Measurements from ENCODE around the gene LRRFIP1. TPM values are rescaled to one million over a fixed set of nuclear protein-coding genes. Genes with fewer than 3 reads are reported as not detected.

The LRRFIP1 gene
- total and polyA plus RNA-seq, 2 of the 13 experiments (the other 11 are each of a cell fraction or from before 2014, with no cell fraction given): 15.9 to 40.5 TPM

DNA sequence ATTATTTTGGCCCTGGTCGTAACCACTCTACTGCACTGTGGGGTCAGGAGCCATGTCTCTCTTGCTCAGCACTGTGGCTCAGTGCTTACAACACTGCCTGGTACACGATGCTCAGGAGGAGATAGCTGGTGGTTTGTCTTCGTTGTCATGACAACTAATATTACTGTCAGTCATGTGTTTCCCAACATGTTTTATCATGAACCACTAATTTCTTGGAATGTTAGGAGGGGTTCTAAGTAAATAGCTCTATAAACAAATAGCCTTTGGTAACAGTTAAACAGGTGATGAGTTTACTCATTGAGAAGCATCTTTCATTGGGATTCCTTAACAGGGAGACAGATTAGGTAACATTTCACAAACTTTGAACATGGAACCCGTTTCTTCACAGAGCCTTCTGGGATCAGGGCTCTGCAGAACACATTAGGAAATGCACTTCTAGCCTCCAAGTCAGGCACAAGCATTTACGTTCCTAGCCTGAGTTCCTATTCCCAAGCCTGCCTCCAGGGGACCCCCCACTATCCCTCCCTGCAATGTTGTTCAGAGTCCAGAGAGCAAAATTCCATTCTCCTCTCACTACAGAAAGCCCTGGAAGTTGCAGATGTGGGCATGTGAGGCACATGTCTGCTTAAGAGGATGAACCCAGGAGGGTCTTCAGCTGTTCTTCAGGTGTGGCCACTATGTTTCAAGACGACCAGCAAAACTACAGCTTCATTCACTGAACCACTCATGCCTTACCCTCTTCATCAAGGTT is 164.8 kb downstream of the LRRFIP1 start (continued):
- TF ChIP-seq, protein P1, sequence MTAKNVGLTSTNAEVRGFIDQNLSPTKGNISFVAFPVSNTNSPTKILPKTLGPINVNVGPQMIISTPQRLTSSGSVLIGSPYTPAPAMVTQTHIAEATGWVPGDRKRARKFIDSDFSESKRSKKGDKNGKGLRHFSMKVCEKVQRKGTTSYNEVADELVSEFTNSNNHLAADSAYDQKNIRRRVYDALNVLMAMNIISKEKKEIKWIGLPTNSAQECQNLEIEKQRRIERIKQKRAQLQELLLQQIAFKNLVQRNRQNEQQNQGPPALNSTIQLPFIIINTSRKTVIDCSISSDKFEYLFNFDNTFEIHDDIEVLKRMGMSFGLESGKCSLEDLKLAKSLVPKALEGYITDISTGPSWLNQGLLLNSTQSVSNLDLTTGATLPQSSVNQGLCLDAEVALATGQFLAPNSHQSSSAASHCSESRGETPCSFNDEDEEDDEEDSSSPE (CRISPR knock-in tag; IDR thresholded peaks at IDR 0.05): peak; percentile 62
- no peak for TF ChIP-seq BCL3 (CRISPR knock-in tag; IDR thresholded peaks at IDR 0.05)
- peak; percentile 51 for TF ChIP-seq HDAC2 (CRISPR knock-in tag; IDR thresholded peaks at IDR 0.05)
- TF ChIP-seq, protein P2, sequence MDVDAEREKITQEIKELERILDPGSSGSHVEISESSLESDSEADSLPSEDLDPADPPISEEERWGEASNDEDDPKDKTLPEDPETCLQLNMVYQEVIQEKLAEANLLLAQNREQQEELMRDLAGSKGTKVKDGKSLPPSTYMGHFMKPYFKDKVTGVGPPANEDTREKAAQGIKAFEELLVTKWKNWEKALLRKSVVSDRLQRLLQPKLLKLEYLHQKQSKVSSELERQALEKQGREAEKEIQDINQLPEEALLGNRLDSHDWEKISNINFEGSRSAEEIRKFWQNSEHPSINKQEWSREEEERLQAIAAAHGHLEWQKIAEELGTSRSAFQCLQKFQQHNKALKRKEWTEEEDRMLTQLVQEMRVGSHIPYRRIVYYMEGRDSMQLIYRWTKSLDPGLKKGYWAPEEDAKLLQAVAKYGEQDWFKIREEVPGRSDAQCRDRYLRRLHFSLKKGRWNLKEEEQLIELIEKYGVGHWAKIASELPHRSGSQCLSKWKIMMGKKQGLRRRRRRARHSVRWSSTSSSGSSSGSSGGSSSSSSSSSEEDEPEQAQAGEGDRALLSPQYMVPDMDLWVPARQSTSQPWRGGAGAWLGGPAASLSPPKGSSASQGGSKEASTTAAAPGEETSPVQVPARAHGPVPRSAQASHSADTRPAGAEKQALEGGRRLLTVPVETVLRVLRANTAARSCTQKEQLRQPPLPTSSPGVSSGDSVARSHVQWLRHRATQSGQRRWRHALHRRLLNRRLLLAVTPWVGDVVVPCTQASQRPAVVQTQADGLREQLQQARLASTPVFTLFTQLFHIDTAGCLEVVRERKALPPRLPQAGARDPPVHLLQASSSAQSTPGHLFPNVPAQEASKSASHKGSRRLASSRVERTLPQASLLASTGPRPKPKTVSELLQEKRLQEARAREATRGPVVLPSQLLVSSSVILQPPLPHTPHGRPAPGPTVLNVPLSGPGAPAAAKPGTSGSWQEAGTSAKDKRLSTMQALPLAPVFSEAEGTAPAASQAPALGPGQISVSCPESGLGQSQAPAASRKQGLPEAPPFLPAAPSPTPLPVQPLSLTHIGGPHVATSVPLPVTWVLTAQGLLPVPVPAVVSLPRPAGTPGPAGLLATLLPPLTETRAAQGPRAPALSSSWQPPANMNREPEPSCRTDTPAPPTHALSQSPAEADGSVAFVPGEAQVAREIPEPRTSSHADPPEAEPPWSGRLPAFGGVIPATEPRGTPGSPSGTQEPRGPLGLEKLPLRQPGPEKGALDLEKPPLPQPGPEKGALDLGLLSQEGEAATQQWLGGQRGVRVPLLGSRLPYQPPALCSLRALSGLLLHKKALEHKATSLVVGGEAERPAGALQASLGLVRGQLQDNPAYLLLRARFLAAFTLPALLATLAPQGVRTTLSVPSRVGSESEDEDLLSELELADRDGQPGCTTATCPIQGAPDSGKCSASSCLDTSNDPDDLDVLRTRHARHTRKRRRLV (CRISPR knock-in tag; IDR thresholded peaks at IDR 0.05): no peak
- TF ChIP-seq ZNF44 (CRISPR knock-in tag; IDR thresholded peaks at IDR 0.05): 0 out of 2 replicates have a peak, but pooled peaks have one; percentile 51
- no peak for TF ChIP-seq RFX5 (IDR thresholded peaks at IDR 0.05; ENCODE audit: low read depth, low read length)
- TF ChIP-seq ATF7-NPFF (CRISPR knock-in tag; IDR thresholded peaks at IDR 0.05; ENCODE audit: low read depth): no peak
- no peak for TF ChIP-seq ZNF549 (CRISPR knock-in tag; IDR thresholded peaks at IDR 0.05)
- TF ChIP-seq ZNF816 (CRISPR knock-in tag; IDR thresholded peaks at IDR 0.05; ENCODE audit: borderline replicate concordance): no peak
- TF ChIP-seq JUND (CRISPR knock-in tag; IDR thresholded peaks at IDR 0.05): no peak
- TF ChIP-seq RERE (CRISPR knock-in tag; IDR thresholded peaks at IDR 0.05; ENCODE audit: low read depth): no peak
- TF ChIP-seq IRF2 (CRISPR knock-in tag; IDR thresholded peaks at IDR 0.05): peak; percentile 59; the same call in 1 of the 2 replicates
- 0 out of 2 replicates have a peak, but pooled peaks have one; percentile 22 for TF ChIP-seq NCOA2 (CRISPR knock-in tag; IDR thresholded peaks at IDR 0.05)
- TF ChIP-seq SPEN (CRISPR knock-in tag; IDR thresholded peaks at IDR 0.05; ENCODE audit: low read depth): peak; percentile 38; the same call in 1 of the 2 replicates
- TF ChIP-seq CREBL2 (CRISPR knock-in tag; IDR thresholded peaks at IDR 0.05; ENCODE audit: borderline replicate concordance): no peak

Data from HepG2 (cell line).